Measurements from ENCODE around the gene MIGA2. TPM values are rescaled to one million over a fixed set of nuclear protein-coding genes. Genes with fewer than 3 reads are reported as not detected.

The MIGA2 gene
- total and polyA plus RNA-seq, 5 donors: 30.3 to 40.7 (median 35.8) TPM

GRCh38 chr9:129077236-129077635 lies 40.8 kb downstream of the MIGA2 start:
- Histone ChIP-seq H3K27ac (ENCODE audit: low read length) (no peak overlapping the region), H3K9me3 (ENCODE audit: control insufficient read depth, low read length) (no peaks in the 10 kb centered on the region), H3K4me3 (ENCODE audit: low read length) (no peak overlapping the region), H3K4me1 (ENCODE audit: control insufficient read depth, insufficient read depth, low read length) (peaks cover 5% of the 10 kb centered on the region), H3K27me3 (ENCODE audit: control insufficient read depth, insufficient read depth) (no peaks in the 10 kb centered on the region)
- DNase-seq (no peak), ATAC-seq (no peak)
- intact Hi-C loops (cut with DNase I): no loop called here
- WGBS: 87% methylated on average over 10 of the region's 10 CpGs

- no peak for DNase-seq
- no peak overlapping the region for H3K27ac ChIP-seq (ENCODE audit: low read length)
- peaks cover 5% of the 10 kb centered on the region for H3K4me1 ChIP-seq (ENCODE audit: control insufficient read depth, insufficient read depth, low read length)
- H3K27me3 ChIP-seq (ENCODE audit: control insufficient read depth, insufficient read depth): no peaks in the 10 kb centered on the region
- no peak for ATAC-seq
- H3K4me3 ChIP-seq (ENCODE audit: low read length): no peak overlapping the region
- WGBS: 84% methylated on average over 18 of the region's 18 CpGs
- H3K9me3 ChIP-seq (ENCODE audit: control insufficient read depth, low read length): no peaks in the 10 kb centered on the region
- intact Hi-C loops (cut with DNase I): no loop called here
Measured at GRCh38 chr9:129078691-129079503, 42.5 kb downstream of the MIGA2 start.

- peaks cover 5% of the 10 kb centered on the region for H3K4me1 ChIP-seq (ENCODE audit: control insufficient read depth, insufficient read depth, low read length)
- no peaks in the 10 kb centered on the region for H3K27me3 ChIP-seq (ENCODE audit: control insufficient read depth, insufficient read depth)
- H3K9me3 ChIP-seq (ENCODE audit: control insufficient read depth, low read length): no peaks in the 10 kb centered on the region
- no peak overlapping the region for H3K27ac ChIP-seq (ENCODE audit: low read length)
- H3K4me3 ChIP-seq (ENCODE audit: low read length): no peak overlapping the region
- 86% methylated on average over 13 of the region's 13 CpGs for WGBS
- no peak for DNase-seq
- ATAC-seq: no peak
- intact Hi-C loops (cut with DNase I): no loop called here
Measured at GRCh38 chr9:129079829-129080228, 43.4 kb downstream of the MIGA2 start.

- no peak for ATAC-seq
- intact Hi-C loops (cut with DNase I): no loop called here
Measured at GRCh38 chr9:129080298-129080600, 43.8 kb downstream of the MIGA2 start.

GRCh38 chr9:129080601-129081387 lies 44.4 kb downstream of the MIGA2 start, which contains the start of gene DOLPP1:
Gene DOLPP1, plus strand, starts transcription at chr9:129081111. Its CDS starts 21 bp downstream, at chr9:129081132.
- H3K27ac ChIP-seq (ENCODE audit: low read length): peak within 1 kb of the TSS; percentile 64
- peaks cover 5% of the 10 kb centered on the region for H3K4me1 ChIP-seq (ENCODE audit: control insufficient read depth, insufficient read depth, low read length)
- no peaks in the 10 kb centered on the region for H3K27me3 ChIP-seq (ENCODE audit: control insufficient read depth, insufficient read depth)
- H3K4me3 ChIP-seq (ENCODE audit: low read length): peak within 1 kb of the TSS; percentile 67
- DNase-seq: peak; percentile 100
- ATAC-seq: peak; percentile 99
- no peaks in the 10 kb centered on the region for H3K9me3 ChIP-seq (ENCODE audit: control insufficient read depth, low read length)
- under 1% methylated on average over 70 of the region's 70 CpGs for WGBS
- intact Hi-C loops (cut with DNase I): no loop called here

More at GRCh38 chr9:129080298-129080600, 43.8 kb downstream of the MIGA2 start:
- 5% methylated on average over 12 of the region's 12 CpGs for WGBS
- Histone ChIP-seq H3K4me3 (ENCODE audit: low read length) (peak overlapping the region; percentile 60), H3K27ac (ENCODE audit: low read length) (peak overlapping the region; percentile 14), H3K9me3 (ENCODE audit: control insufficient read depth, low read length) (no peaks in the 10 kb centered on the region), H3K27me3 (ENCODE audit: control insufficient read depth, insufficient read depth) (no peaks in the 10 kb centered on the region), H3K4me1 (ENCODE audit: control insufficient read depth, insufficient read depth, low read length) (peaks cover 5% of the 10 kb centered on the region)
- DNase-seq: no peak

- WGBS: 1% methylated on average over 30 of the region's 30 CpGs
- Histone ChIP-seq H3K27ac (ENCODE audit: low read length) (peak overlapping the region; percentile 64), H3K4me3 (ENCODE audit: low read length) (peak overlapping the region; percentile 67), H3K4me1 (ENCODE audit: control insufficient read depth, insufficient read depth, low read length) (peaks cover 5% of the 10 kb centered on the region), H3K27me3 (ENCODE audit: control insufficient read depth, insufficient read depth) (no peaks in the 10 kb centered on the region), H3K9me3 (ENCODE audit: control insufficient read depth, low read length) (no peaks in the 10 kb centered on the region)
- intact Hi-C loops (cut with DNase I): no loop called here
- peak in 1 of 3 donors; percentile 71 for DNase-seq
- no peak for ATAC-seq
Measured at GRCh38 chr9:129081388-129081904, 45.0 kb downstream of the MIGA2 start.

GRCh38 chr9:129084087-129084486 lies 47.7 kb downstream of the MIGA2 start:
- no peak for ATAC-seq
- WGBS: 91% methylated on average over 7 of the region's 7 CpGs
- Histone ChIP-seq H3K27me3 (ENCODE audit: control insufficient read depth, insufficient read depth) (no peaks in the 10 kb centered on the region), H3K4me1 (ENCODE audit: control insufficient read depth, insufficient read depth, low read length) (peaks cover 5% of the 10 kb centered on the region), H3K4me3 (ENCODE audit: low read length) (no peak overlapping the region), H3K27ac (ENCODE audit: low read length) (no peak overlapping the region), H3K9me3 (ENCODE audit: control insufficient read depth, low read length) (no peaks in the 10 kb centered on the region)
- no peak for DNase-seq
- intact Hi-C loops (cut with DNase I): no loop called here

GRCh38 chr9:129089246-129089645 lies 52.8 kb downstream of the MIGA2 start:
- intact Hi-C loops (cut with DNase I): no loop called here
- Histone ChIP-seq H3K9me3 (ENCODE audit: control insufficient read depth, low read length) (no peaks in the 10 kb centered on the region), H3K4me1 (ENCODE audit: control insufficient read depth, insufficient read depth, low read length) (no peaks in the 10 kb centered on the region), H3K27me3 (ENCODE audit: control insufficient read depth, insufficient read depth) (no peaks in the 10 kb centered on the region), H3K27ac (ENCODE audit: low read length) (no peak overlapping the region), H3K4me3 (ENCODE audit: low read length) (no peak overlapping the region)
- DNase-seq (no peak), ATAC-seq (no peak)
- WGBS: 91% methylated on average over 15 of the region's 15 CpGs

- WGBS: 84% methylated on average over 20 of the region's 20 CpGs
- DNase-seq: peak in 1 of 3 donors; percentile 32
- Histone ChIP-seq H3K27ac (ENCODE audit: low read length) (no peak overlapping the region), H3K4me1 (ENCODE audit: control insufficient read depth, insufficient read depth, low read length) (no peaks in the 10 kb centered on the region), H3K9me3 (ENCODE audit: control insufficient read depth, low read length) (no peaks in the 10 kb centered on the region), H3K27me3 (ENCODE audit: control insufficient read depth, insufficient read depth) (no peaks in the 10 kb centered on the region), H3K4me3 (ENCODE audit: low read length) (no peak overlapping the region)
- intact Hi-C loops (cut with DNase I): no loop called here
- ATAC-seq: peak in 1 of 2 donors; percentile 2
Measured at GRCh38 chr9:129093602-129094386, 57.4 kb downstream of the MIGA2 start.

GRCh38 chr9:129094387-129095169 lies 58.2 kb downstream of the MIGA2 start:
- ATAC-seq (peak; percentile 18 to 38), DNase-seq (no peak)
- no peaks in the 10 kb centered on the region for H3K27me3 ChIP-seq (ENCODE audit: control insufficient read depth, insufficient read depth)
- H3K9me3 ChIP-seq (ENCODE audit: control insufficient read depth, low read length): no peaks in the 10 kb centered on the region
- intact Hi-C loops (cut with DNase I): no loop called here
- no peak overlapping the region for H3K27ac ChIP-seq (ENCODE audit: low read length)
- WGBS: 85% methylated on average over 13 of the region's 13 CpGs
- H3K4me1 ChIP-seq (ENCODE audit: control insufficient read depth, insufficient read depth, low read length): no peaks in the 10 kb centered on the region
- no peak overlapping the region for H3K4me3 ChIP-seq (ENCODE audit: low read length)

All from right cardiac atrium (tissue), 5 donors.